Suppressor macrophage (primary cell): ENCODE measurements around the gene KLHL33.

Experiments used
- DNase-seq, 4 experiments: peaks; one replicate each; pipeline ENCODE4 v3.0.0-alpha.2; 2020 to 2022

Gene KLHL33

GRCh38 chr14:20412876-20413743 lies 22.9 kb downstream of the KLHL33 start, which contains the start of gene TEP1:
Gene TEP1 (minus strand): TSS chr14:20413501. CDS start chr14:20408439, 5,062 bp downstream.
- DNase-seq: peak; percentile 85 to 95 (median 91)

GRCh38 chr14:20412411-20412810 lies 23.6 kb downstream of the KLHL33 start:
- peak in 3 of 4 experiments; percentile 8 to 45 (median 40) for DNase-seq

- DNase-seq: no peak
Measured at GRCh38 chr14:20409226-20409625, 26.7 kb downstream of the KLHL33 start.

- no peak for DNase-seq
Measured at GRCh38 chr14:20403521-20403920, 32.4 kb downstream of the KLHL33 start.

- DNase-seq: no peak
Measured at GRCh38 chr14:20400965-20401593, 34.9 kb downstream of the KLHL33 start.

GRCh38 chr14:20400589-20400964 lies 35.4 kb downstream of the KLHL33 start:
- DNase-seq: no peak

GRCh38 chr14:20397511-20397910 lies 38.5 kb downstream of the KLHL33 start:
- DNase-seq: no peak

- no peak for DNase-seq
Measured at GRCh38 chr14:20391505-20391904, 44.5 kb downstream of the KLHL33 start.

- DNase-seq: no peak
Measured at GRCh38 chr14:20388159-20388558, 47.8 kb downstream of the KLHL33 start.

- DNase-seq: peak; percentile 76 to 92 (median 88)
Measured at GRCh38 chr14:20387576-20387975, 48.4 kb downstream of the KLHL33 start.

GRCh38 chr14:20386276-20386855 lies 49.6 kb downstream of the KLHL33 start:
- no peak for DNase-seq

GRCh38 chr14:20384886-20385285 lies 51.1 kb downstream of the KLHL33 start:
- DNase-seq: no peak

- no peak for DNase-seq
Measured at GRCh38 chr14:20384321-20384720, 51.6 kb downstream of the KLHL33 start.

GRCh38 chr14:20383636-20384035 lies 52.3 kb downstream of the KLHL33 start:
- no peak for DNase-seq

- DNase-seq: no peak
Measured at GRCh38 chr14:20383032-20383431, 52.9 kb downstream of the KLHL33 start.

- no peak for DNase-seq
Measured at GRCh38 chr14:20382526-20382925, 53.4 kb downstream of the KLHL33 start.

- DNase-seq: no peak
Measured at GRCh38 chr14:20381341-20381740, 54.6 kb downstream of the KLHL33 start.

- DNase-seq: no peak
Measured at GRCh38 chr14:20380681-20381080, 55.3 kb downstream of the KLHL33 start.

GRCh38 chr14:20379743-20380142 lies 56.2 kb downstream of the KLHL33 start:
- no peak for DNase-seq

GRCh38 chr14:20377171-20377570 lies 58.8 kb downstream of the KLHL33 start:
- DNase-seq: no peak

GRCh38 chr14:20376071-20376588 lies 59.8 kb downstream of the KLHL33 start:
- DNase-seq: no peak
